HG02870 (cell line): ENCODE data around the gene DRICH1.
"Not testable (repeated sequence)": the region's sequence is repeated elsewhere in the genome, so short reads cannot be mapped to it uniquely, and the experiment has no call there.

Source experiments
- ATAC-seq: cut with Tn5 transposase; IDR thresholded peaks from one replicate; pipeline ENCODE4 v1.9.1; 2021; ENCODE audit warnings: mild to moderate bottlenecking, moderate library complexity; ENCODE audit not compliant: unreplicated experiment

DRICH1 gene

GRCh38 chr22:23651676-23652075 is 19.6 kb upstream of the DRICH1 start:
- ATAC-seq = no peak

GRCh38 chr22:23649071-23649501 is 17.0 kb upstream of the DRICH1 start:
- ATAC-seq = no peak

- ATAC-seq = not testable (repeated sequence)
Observed at GRCh38 chr22:23646526-23646925, 14.4 kb upstream of the DRICH1 start.

- ATAC-seq = not testable (repeated sequence)
Observed at GRCh38 chr22:23640206-23640605, 8.1 kb upstream of the DRICH1 start.

- ATAC-seq = no peak
Observed at GRCh38 chr22:23639661-23640060, 7.5 kb upstream of the DRICH1 start.

GRCh38 chr22:23638611-23639010 is 6.5 kb upstream of the DRICH1 start:
- no peak for ATAC-seq

GRCh38 chr22:23635291-23635690 is 3.2 kb upstream of the DRICH1 start:
- not testable (repeated sequence) for ATAC-seq

GRCh38 chr22:23628056-23628743 is 3.9 kb downstream of the DRICH1 start:
- not testable (repeated sequence) for ATAC-seq

- not testable (repeated sequence) for ATAC-seq
Observed at GRCh38 chr22:23627401-23628055, 4.6 kb downstream of the DRICH1 start.

GRCh38 chr22:23626286-23626975 is 5.7 kb downstream of the DRICH1 start:
- ATAC-seq = no peak

GRCh38 chr22:23622634-23623033 is 9.5 kb downstream of the DRICH1 start:
- ATAC-seq = no peak

GRCh38 chr22:23621916-23622315 is 10.2 kb downstream of the DRICH1 start:
- ATAC-seq = not testable (repeated sequence)

- ATAC-seq = no peak
Observed at GRCh38 chr22:23621082-23621780, 10.9 kb downstream of the DRICH1 start.

- ATAC-seq = no peak
Observed at GRCh38 chr22:23613193-23613972, 18.7 kb downstream of the DRICH1 start.

GRCh38 chr22:23609983-23610781 is 21.9 kb downstream of the DRICH1 start:
- ATAC-seq = no peak

GRCh38 chr22:23608583-23608982 is 23.5 kb downstream of the DRICH1 start:
- no peak for ATAC-seq

GRCh38 chr22:23606204-23607131 is 25.7 kb downstream of the DRICH1 start:
- ATAC-seq = no peak

GRCh38 chr22:23604939-23605712 is 27.0 kb downstream of the DRICH1 start:
- ATAC-seq = no peak
